Upper lobe of right lung (tissue), 1 donor: ENCODE measurements around the gene RAD51B. TPM values are rescaled to one million over a fixed set of nuclear protein-coding genes. Genes with fewer than 3 reads are reported as not detected.

Source experiments
- ATAC-seq: fragments of 200-7000 bp; cut with Tn5 transposase; one replicate; pipeline ENCODE4 v1.9.1; 2020; ENCODE audit warnings: mild to moderate bottlenecking, moderate library complexity
- DNase-seq: peaks from one replicate; pipeline ENCODE4 v3.0.0-alpha.2; 2020
- H3K27ac ChIP-seq: fragments of 200-600 bp; one replicate; pipeline ENCODE4 v1.8.0; 2022
- H3K27me3 ChIP-seq: fragments of 200-600 bp; one replicate; pipeline ENCODE4 v1.8.0; 2022; ENCODE audit warnings: mild to moderate bottlenecking
- H3K36me3 ChIP-seq: fragments of 200-600 bp; one replicate; pipeline ENCODE4 v1.8.0; 2022
- H3K4me1 ChIP-seq: fragments of 200-600 bp; one replicate; pipeline ENCODE4 v1.8.0; 2022
- H3K4me3 ChIP-seq: fragments of 200-600 bp; one replicate; pipeline ENCODE4 v1.8.0; 2022; ENCODE audit warnings: mild to moderate bottlenecking
- H3K9me3 ChIP-seq: fragments of 200-600 bp; one replicate; pipeline ENCODE4 v1.8.0; 2022
- intact Hi-C: fragments of 100-400 bp; cut with DNase I; formaldehyde crosslinking; loops from one replicate; pipeline ENCODE4 v1.11.0; 2022
- total RNA-seq: library from RNA; stranded (reverse); fragmentation: NEBNext Ultra II Directional; extraction: Animal tissue kit (Norgen Biotek cat#: 25700); gene quantifications from one replicate; pipeline ENCODE4 v1.2.1, GENCODE V29; 2021
- TF ChIP-seq, protein P1 (sequence below): fragments of 200-600 bp; IDR thresholded peaks from one replicate; pipeline ENCODE4 v1.8.0; 2022; ENCODE audit warnings: antibody characterized with exemption
- donor health status: DM: no; HTN: yes; CAD: no; lungs with severe emphysema.

The RAD51B gene
- total RNA-seq, 1 donor from 2014 or later = 11.5 TPM

DNA sequence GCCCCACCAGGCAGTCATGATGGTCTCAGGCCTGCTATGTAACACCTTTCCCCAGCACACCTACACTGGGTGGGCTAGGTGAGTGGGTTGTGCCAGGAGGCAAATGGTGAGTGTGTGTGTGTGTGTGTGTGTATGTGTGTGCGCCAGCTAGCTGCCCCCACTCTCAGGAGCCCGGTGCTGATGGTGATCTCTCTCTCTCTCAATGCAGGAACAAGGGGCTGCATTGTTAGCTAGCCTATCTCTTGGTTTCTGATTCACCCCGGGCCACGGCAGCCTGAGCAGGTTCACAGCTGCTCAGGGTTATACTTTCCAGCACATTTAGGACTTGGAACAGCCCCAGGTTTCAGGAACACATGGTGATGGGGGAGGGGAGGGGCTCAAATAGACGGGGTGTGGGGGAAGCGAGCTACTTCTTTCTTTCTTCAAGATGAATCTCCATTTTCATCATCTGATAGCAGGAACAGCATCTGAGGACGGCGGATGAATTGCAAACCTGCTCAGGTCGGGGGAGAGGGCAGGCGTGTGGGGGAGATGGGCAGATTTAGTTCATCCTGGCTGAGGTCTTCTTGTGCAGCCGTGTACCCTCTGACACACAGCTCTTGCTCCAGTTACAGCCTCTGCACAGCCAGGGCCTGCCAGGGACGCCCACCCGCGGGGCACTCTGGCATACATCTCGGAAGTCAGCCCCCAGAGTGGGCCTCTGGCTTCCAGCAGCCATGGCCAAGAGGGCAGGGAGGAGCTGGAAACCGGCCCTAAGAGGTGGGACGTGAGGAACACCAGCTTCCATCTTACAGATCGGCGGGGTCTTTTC is 835.6 kb downstream of the RAD51B start:
- ATAC-seq (no peak), DNase-seq (no peak)
- TF ChIP-seq, protein P1, sequence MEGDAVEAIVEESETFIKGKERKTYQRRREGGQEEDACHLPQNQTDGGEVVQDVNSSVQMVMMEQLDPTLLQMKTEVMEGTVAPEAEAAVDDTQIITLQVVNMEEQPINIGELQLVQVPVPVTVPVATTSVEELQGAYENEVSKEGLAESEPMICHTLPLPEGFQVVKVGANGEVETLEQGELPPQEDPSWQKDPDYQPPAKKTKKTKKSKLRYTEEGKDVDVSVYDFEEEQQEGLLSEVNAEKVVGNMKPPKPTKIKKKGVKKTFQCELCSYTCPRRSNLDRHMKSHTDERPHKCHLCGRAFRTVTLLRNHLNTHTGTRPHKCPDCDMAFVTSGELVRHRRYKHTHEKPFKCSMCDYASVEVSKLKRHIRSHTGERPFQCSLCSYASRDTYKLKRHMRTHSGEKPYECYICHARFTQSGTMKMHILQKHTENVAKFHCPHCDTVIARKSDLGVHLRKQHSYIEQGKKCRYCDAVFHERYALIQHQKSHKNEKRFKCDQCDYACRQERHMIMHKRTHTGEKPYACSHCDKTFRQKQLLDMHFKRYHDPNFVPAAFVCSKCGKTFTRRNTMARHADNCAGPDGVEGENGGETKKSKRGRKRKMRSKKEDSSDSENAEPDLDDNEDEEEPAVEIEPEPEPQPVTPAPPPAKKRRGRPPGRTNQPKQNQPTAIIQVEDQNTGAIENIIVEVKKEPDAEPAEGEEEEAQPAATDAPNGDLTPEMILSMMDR = no peak
- H3K4me3 ChIP-seq = no peak overlapping the region
- H3K36me3 ChIP-seq = no peaks in the 10 kb centered on the region
- no peak overlapping the region for H3K27ac ChIP-seq
- H3K27me3 ChIP-seq = no peaks in the 10 kb centered on the region
- peaks cover 18% of the 10 kb centered on the region for H3K4me1 ChIP-seq
- intact Hi-C loops = no loop called here
- no peaks in the 10 kb centered on the region for H3K9me3 ChIP-seq

DNA sequence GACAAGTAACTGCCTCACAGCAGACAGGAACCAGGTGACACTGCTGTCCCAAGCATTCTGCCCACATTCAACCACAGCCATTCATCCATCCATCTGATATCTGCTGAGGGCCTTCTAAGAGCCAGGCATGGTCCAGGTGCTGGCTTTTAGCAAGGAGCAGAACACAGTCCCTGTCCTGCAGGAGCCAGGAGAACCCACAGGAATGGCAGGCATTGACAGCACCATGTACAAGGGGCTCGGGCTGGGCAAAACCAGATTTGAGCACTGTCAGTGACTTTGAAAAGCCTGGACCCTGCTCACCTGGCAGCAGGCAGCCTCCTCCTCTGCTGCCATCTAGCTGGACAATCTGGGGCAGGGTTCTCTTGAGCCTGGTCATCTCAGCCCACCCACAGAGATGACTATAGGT is 836.3 kb downstream of the RAD51B start:
- TF ChIP-seq, protein P1 = no peak
- Histone ChIP-seq H3K27me3 (no peaks in the 10 kb centered on the region), H3K27ac (no peak overlapping the region), H3K9me3 (no peaks in the 10 kb centered on the region), H3K36me3 (no peaks in the 10 kb centered on the region), H3K4me1 (peaks cover 12% of the 10 kb centered on the region), H3K4me3 (no peak overlapping the region)
- DNase-seq (no peak), ATAC-seq (no peak)
- intact Hi-C loops = no loop called here

DNA sequence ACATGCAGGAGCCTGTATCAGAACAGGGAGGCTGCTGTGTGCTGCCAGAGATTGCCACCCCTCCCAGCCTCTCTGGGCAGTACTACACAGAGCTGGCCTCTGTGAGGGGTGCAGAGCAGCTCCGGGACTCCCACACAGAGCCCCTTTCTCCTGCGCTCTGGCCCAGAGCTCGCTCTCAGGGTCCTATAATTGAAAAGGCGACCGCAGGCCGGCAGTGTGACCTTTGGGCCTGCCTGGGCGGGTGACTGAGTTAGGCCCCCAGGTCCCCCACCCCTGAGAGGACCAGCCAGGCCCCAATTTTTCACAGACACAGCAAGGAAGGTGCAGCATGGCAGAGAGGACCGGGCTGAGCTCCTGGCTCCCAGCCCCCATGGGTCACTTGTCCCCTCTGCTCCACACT is 836.9 kb downstream of the RAD51B start:
- Histone ChIP-seq H3K36me3 (no peaks in the 10 kb centered on the region), H3K4me1 (peaks cover 12% of the 10 kb centered on the region), H3K9me3 (no peaks in the 10 kb centered on the region), H3K27ac (no peak overlapping the region), H3K4me3 (no peak overlapping the region), H3K27me3 (no peaks in the 10 kb centered on the region)
- intact Hi-C loops = no loop called here
- no peak for ATAC-seq
- peak; percentile 23 for DNase-seq
- TF ChIP-seq, protein P1 = no peak

DNA sequence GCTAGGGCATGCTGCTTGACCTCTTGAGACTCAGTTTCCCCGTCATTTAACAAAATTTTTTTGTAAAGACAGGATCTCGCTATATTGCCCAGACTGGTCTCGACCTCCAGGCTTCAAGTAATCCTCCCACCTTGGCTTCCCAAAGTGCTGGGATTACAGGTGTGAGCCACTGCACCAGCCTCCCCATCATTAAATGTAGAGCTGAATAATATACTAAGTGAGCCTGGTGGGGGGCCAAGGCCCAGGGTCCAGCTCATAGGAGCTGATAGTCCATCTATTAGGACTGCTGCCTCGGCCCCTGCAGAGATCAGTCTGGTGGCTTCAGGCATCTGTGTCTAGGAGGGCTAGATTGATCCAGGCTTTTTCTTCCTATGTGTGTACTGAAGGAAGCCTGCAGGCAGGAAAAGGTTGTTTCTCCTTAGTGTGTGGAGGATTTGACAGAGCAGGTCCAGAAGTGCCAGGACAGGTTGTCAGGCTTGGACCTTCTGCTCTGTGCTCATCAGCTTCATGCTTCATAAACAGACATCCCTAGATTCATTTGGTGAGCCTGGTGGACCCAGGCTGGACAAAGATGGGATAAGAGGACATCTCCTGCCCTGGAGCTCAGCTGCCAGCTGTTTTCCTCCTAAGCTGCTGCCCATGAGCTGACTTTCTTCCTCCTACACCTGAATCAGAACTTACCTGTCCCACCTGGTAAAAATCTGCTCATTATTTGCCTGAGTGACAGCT is 837.9 kb downstream of the RAD51B start:
- Histone ChIP-seq H3K9me3 (no peaks in the 10 kb centered on the region), H3K36me3 (no peaks in the 10 kb centered on the region), H3K27me3 (no peaks in the 10 kb centered on the region), H3K27ac (no peak overlapping the region), H3K4me3 (no peak overlapping the region), H3K4me1 (peaks cover 12% of the 10 kb centered on the region)
- DNase-seq (no peak), ATAC-seq (no peak)
- intact Hi-C loops = no loop called here
- TF ChIP-seq, protein P1 = no peak

DNA sequence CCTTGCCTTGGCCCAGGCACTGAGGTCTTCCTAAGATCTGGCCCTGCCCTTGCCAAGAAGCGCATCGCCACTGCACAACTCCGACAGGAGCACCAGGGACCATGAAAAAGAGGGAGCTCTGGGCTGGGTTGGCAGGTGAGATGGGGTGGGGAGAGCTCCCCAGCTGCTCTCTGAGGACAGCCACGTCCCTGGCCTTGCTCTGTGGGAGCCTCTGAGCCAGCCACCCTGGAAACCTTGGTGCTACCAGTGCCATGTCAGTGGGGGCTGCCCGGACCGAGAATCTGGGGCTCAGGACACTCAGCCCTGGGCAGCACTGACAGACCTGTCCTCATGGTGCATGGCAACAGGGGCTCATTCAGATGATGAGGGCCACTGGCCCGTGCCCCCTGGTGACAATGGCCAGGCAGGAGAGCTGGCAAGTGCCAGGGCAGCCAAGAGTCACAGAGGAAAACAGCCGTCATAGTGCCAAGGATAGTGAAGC is 838.5 kb downstream of the RAD51B start:
- Histone ChIP-seq H3K4me1 (peaks cover 12% of the 10 kb centered on the region), H3K27me3 (no peaks in the 10 kb centered on the region), H3K4me3 (no peak overlapping the region), H3K27ac (no peak overlapping the region), H3K9me3 (no peaks in the 10 kb centered on the region), H3K36me3 (no peaks in the 10 kb centered on the region)
- TF ChIP-seq, protein P1 = no peak
- ATAC-seq (no peak), DNase-seq (no peak)
- intact Hi-C loops = no loop called here
